Endothelial cell of umbilical vein (primary cell): ENCODE results near the gene IGF2R.

ENCODE experiments used
- CTCF ChIP-seq, 2 donors: IDR thresholded peaks; 1 replicate in 1 of 2; 2 replicates in 1 of 2; pipeline ENCODE4 v1.5.1; 2011; ENCODE audit warnings: low read length in 2 of 2, mild to moderate bottlenecking in 2 of 2, moderate library complexity in 2 of 2, control low read depth in 1 of 2, inconsistent platforms in 1 of 2, low read depth in 1 of 2; ENCODE audit not compliant: insufficient read depth in 1 of 2; ENCODE audit errors: extremely low read depth in 1 of 2
- EZH2 ChIP-seq: IDR thresholded peaks from 2 replicates; pipeline ENCODE4 v1.6.1; 2012; ENCODE audit warnings: borderline replicate concordance, low read depth, mild to moderate bottlenecking, moderate library complexity, low read length, inconsistent platforms; ENCODE audit not compliant: severe bottlenecking
- FOS ChIP-seq: IDR thresholded peaks from 2 replicates; pipeline ENCODE4 v1.6.1; 2011; ENCODE audit warnings: mild to moderate bottlenecking, low read length, moderate library complexity, borderline replicate concordance; ENCODE audit not compliant: insufficient read depth
- JUN ChIP-seq: IDR thresholded peaks from 2 replicates; pipeline ENCODE4 v1.6.1; 2011; ENCODE audit warnings: borderline replicate concordance, low read depth; ENCODE audit not compliant: insufficient read length, insufficient read depth
- MYC ChIP-seq: IDR thresholded peaks from one replicate; pipeline ENCODE4 v1.6.1; 2011; ENCODE audit warnings: mild to moderate bottlenecking, low read depth, low read length
- POLR2A ChIP-seq: IDR thresholded peaks from 2 replicates; pipeline ENCODE4 v1.6.1; 2012; ENCODE audit warnings: low read depth, mild to moderate bottlenecking, control low read depth, low read length

DNA sequence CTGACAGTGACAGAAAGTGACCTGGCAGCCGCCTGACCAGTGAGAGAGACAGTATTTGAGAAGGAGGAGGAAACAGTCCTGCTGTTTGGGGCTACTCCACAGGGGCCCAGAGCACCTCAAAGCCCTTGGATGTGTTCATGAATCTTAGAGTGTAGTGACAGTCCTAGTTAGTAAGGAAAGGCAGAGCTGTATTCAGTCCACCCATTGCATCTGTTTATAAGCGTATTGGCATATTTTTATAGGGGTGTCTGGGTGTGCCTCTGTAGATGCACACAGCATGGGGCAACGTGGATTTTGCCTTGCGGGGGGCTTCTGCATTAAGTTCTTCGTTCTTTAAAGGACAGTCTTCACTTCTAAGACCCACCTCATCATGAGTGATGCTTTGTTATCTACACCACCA lies 108.1 kb downstream of the IGF2R start:
- TF ChIP-seq CTCF (IDR thresholded peaks at IDR 0.05; ENCODE audit: extremely low read depth in 1 of 2, insufficient read depth in 1 of 2, low read depth in 1 of 2, low read length in 2 of 2), result no peak
- TF ChIP-seq JUN, result no peak
- TF ChIP-seq POLR2A, result no peak
- no peak for TF ChIP-seq EZH2
- TF ChIP-seq FOS, result no peak
- TF ChIP-seq MYC, result no peak
